GM23338 (cell line): ENCODE measurements around the gene SUPT7L. TPM values are rescaled to one million over a fixed set of nuclear protein-coding genes. Genes with fewer than 3 reads are reported as not detected.

Experiments used
- ATAC-seq: fragments of 200-7000 bp; cut with Tn5 transposase; 3 replicates; pipeline ENCODE4 v1.9.1; 2020
- DNase-seq: peaks from one replicate; pipeline ENCODE4 v3.0.0-alpha.2; 2015; ENCODE audit warnings: low spot score
- H2AFZ ChIP-seq: fragments of 200-600 bp; sonication (generic); 2 replicates; pipeline ENCODE4 v1.8.0; 2016; ENCODE audit warnings: antibody characterized with exemption, mild to moderate bottlenecking, moderate library complexity
- H3F3A ChIP-seq: fragments of 200-600 bp; sonication (generic); replicated peaks from 2 replicates; pipeline ENCODE4 v1.8.0; 2017; ENCODE audit warnings: antibody characterized with exemption, mixed run types, low read depth
- H3K27ac ChIP-seq: fragments of 200-600 bp; sonication (generic); 2 replicates; pipeline ENCODE4 v1.6.1; 2016; ENCODE audit warnings: low read depth
- H3K27me3 ChIP-seq: fragments of 200-600 bp; sonication (generic); 2 replicates; pipeline ENCODE4 v1.8.0; 2016; ENCODE audit warnings: mild to moderate bottlenecking, mixed run types, moderate library complexity; ENCODE audit not compliant: insufficient read depth
- H3K36me3 ChIP-seq: fragments of 200-600 bp; sonication (generic); 2 replicates; pipeline ENCODE4 v1.8.0; 2016; ENCODE audit warnings: mild to moderate bottlenecking; ENCODE audit not compliant: insufficient read depth
- H3K4me1 ChIP-seq: fragments of 200-600 bp; sonication (generic); 2 replicates; pipeline ENCODE4 v1.8.0; 2016; ENCODE audit warnings: mild to moderate bottlenecking, moderate library complexity; ENCODE audit not compliant: insufficient read depth
- H3K4me2 ChIP-seq: fragments of 200-600 bp; sonication (generic); 2 replicates; pipeline ENCODE4 v1.7.1; 2017; ENCODE audit warnings: mixed run types
- H3K4me3 ChIP-seq: fragments of 200-600 bp; sonication (generic); 2 replicates; pipeline ENCODE4 v1.6.1; 2016; ENCODE audit warnings: mixed run types
- H3K79me2 ChIP-seq: fragments of 200-600 bp; sonication (generic); replicated peaks from 2 replicates; pipeline ENCODE4 v1.8.0; 2017; ENCODE audit warnings: mild to moderate bottlenecking; ENCODE audit not compliant: insufficient read depth
- H3K9me2 ChIP-seq: fragments of 200-600 bp; sonication (generic); 2 replicates; pipeline ENCODE4 v1.8.0; 2017; ENCODE audit not compliant: insufficient read depth
- H4K20me1 ChIP-seq: fragments of 200-600 bp; sonication (generic); replicated peaks from 2 replicates; pipeline ENCODE4 v1.8.0; 2017; ENCODE audit warnings: mild to moderate bottlenecking; ENCODE audit not compliant: insufficient read depth
- H3K27ac Mint-ChIP-seq: 2 replicates; pipeline ENCODE4 v1.8.0; 2020; ENCODE audit warnings: inconsistent platforms, mild to moderate bottlenecking, moderate library complexity, mixed read lengths
- H3K27me3 Mint-ChIP-seq: 3 replicates; pipeline ENCODE4 v1.8.0; 2022; ENCODE audit warnings: low read depth, mild to moderate bottlenecking, moderate library complexity, mixed read lengths, inconsistent platforms; ENCODE audit not compliant: insufficient read depth, poor library complexity
- H3K36me3 Mint-ChIP-seq: 3 replicates; pipeline ENCODE4 v1.8.0; 2021; ENCODE audit warnings: low read depth, mild to moderate bottlenecking, inconsistent platforms, moderate library complexity, mixed read lengths
- H3K4me1 Mint-ChIP-seq: 3 replicates; pipeline ENCODE4 v1.8.0; 2020; ENCODE audit warnings: mild to moderate bottlenecking, inconsistent platforms, mixed read lengths
- H3K4me3 Mint-ChIP-seq: 3 replicates; pipeline ENCODE4 v1.8.0; 2021; ENCODE audit warnings: moderate library complexity, mild to moderate bottlenecking, inconsistent platforms, mixed read lengths
- H3K9me3 Mint-ChIP-seq: 3 replicates; pipeline ENCODE4 v1.8.0; 2020; ENCODE audit warnings: moderate library complexity, mild to moderate bottlenecking, inconsistent platforms, mixed read lengths
- JUNB ChIP-seq: IDR thresholded peaks from one replicate; pipeline ENCODE4 v1.6.1; 2016; ENCODE audit warnings: antibody characterized with exemption; ENCODE audit not compliant: unreplicated experiment
- NANOG ChIP-seq: IDR thresholded peaks from 2 replicates; pipeline ENCODE4 v1.6.1; 2016; ENCODE audit warnings: antibody characterized with exemption, borderline replicate concordance
- POLR2AphosphoS5 ChIP-seq: IDR thresholded peaks from 2 replicates; pipeline ENCODE4 v1.6.1; 2016; ENCODE audit warnings: antibody characterized with exemption, low read depth
- REST ChIP-seq: IDR thresholded peaks from one replicate; pipeline ENCODE4 v1.6.1; 2018; ENCODE audit warnings: antibody characterized with exemption; ENCODE audit not compliant: unreplicated experiment
- ZNF114 ChIP-seq: fragments of 250-450 bp; sonication (Bioruptor Pico); IDR thresholded peaks from 2 replicates; pipeline ENCODE4 v1.5.0; 2020; ENCODE audit warnings: mild to moderate bottlenecking, moderate library complexity
- ZNF331 ChIP-seq: fragments of 250-450 bp; sonication (Bioruptor Pico); IDR thresholded peaks from 2 replicates; pipeline ENCODE4 v1.5.0; 2020; ENCODE audit warnings: low read depth, mild to moderate bottlenecking, moderate library complexity
- ZNF462 ChIP-seq: fragments of 250-450 bp; sonication (Bioruptor Pico); IDR thresholded peaks from 2 replicates; pipeline ENCODE4 v1.5.0; 2020; ENCODE audit warnings: mild to moderate bottlenecking, moderate library complexity
- polyA plus RNA-seq: library from polyadenylated mRNA; unstranded; fragments of >200 nt; fragmentation: Nextera tagmentation; extraction: Ambion mirVana; gene quantifications from 2 replicates; pipeline ENCODE4 v1.2.1, GENCODE V29; 2016
- total RNA-seq: library from RNA; depleted of rRNA; stranded (reverse); fragments of >200 nt; shearing (Covaris generic); gene quantifications from 2 replicates; pipeline ENCODE4 v1.2.3, GENCODE V29; 2014

Gene SUPT7L
- total and polyA plus RNA-seq, 2 experiments from 2014 or later, result 13.7 to 16.5 TPM

GRCh38 chr2:27708257-27708654, 44.8 kb upstream of the SUPT7L start (continued):
- TF ChIP-seq REST (no peak), POLR2AphosphoS5 (no peak), NANOG (no peak), ZNF331 (CRISPR knock-in tag) (no peak)

GRCh38 chr2:27707462-27708256, 44.2 kb upstream of the SUPT7L start:
- H3K36me3 ChIP-seq, result no peaks in the 10 kb centered on the region
- no peaks in the 10 kb centered on the region for H3K79me2 ChIP-seq
- no peak overlapping the region for H3K4me3 Mint-ChIP-seq
- no peaks in the 10 kb centered on the region for H3K9me2 ChIP-seq
- no peaks in the 10 kb centered on the region for H4K20me1 ChIP-seq
- no peaks in the 10 kb centered on the region; the same call in 2 of the 3 replicates for H3K36me3 Mint-ChIP-seq
- no peak for TF ChIP-seq ZNF331 (CRISPR knock-in tag)
- TF ChIP-seq ZNF114 (CRISPR knock-in tag), result no peak
- peaks cover 10% of the 10 kb centered on the region for H3K4me1 ChIP-seq
- H3K4me2 ChIP-seq, result no peak overlapping the region
- H3K27ac ChIP-seq, result no peak overlapping the region
- H3K27ac Mint-ChIP-seq, result no peak overlapping the region
- H3K4me3 ChIP-seq, result no peak overlapping the region
- no peak overlapping the region for H2AFZ ChIP-seq
- no peak for DNase-seq
- H3K27me3 Mint-ChIP-seq, result peaks cover 5% of the 10 kb centered on the region
- peaks cover 9% of the 10 kb centered on the region; the same call in 2 of the 3 replicates for H3K4me1 Mint-ChIP-seq
- H3F3A ChIP-seq, result no peaks in the 10 kb centered on the region
- H3K9me3 Mint-ChIP-seq, result no peaks in the 10 kb centered on the region; the same call in 2 of the 3 replicates
- no peak for ATAC-seq
- no peaks in the 10 kb centered on the region for H3K27me3 ChIP-seq

- Histone ChIP-seq H3K79me2 (no peaks in the 10 kb centered on the region), H3K36me3 (no peaks in the 10 kb centered on the region), H2AFZ (peak overlapping the region; percentile 52; the same call in 1 of the 2 replicates), H4K20me1 (no peaks in the 10 kb centered on the region), H3K27ac (no peak overlapping the region), H3K9me2 (no peaks in the 10 kb centered on the region), H3K27me3 (no peaks in the 10 kb centered on the region), H3K4me3 (no peak overlapping the region), H3F3A (no peaks in the 10 kb centered on the region), H3K4me1 (peaks cover 10% of the 10 kb centered on the region), H3K4me2 (no peak overlapping the region)
- Mint-ChIP-seq H3K27ac (peak overlapping the region; percentile 84; the same call in 1 of the 2 replicates), H3K36me3 (no peaks in the 10 kb centered on the region), H3K4me1 (peaks cover 9% of the 10 kb centered on the region; the same call in 2 of the 3 replicates), H3K4me3 (no peak overlapping the region), H3K9me3 (no peaks in the 10 kb centered on the region), H3K27me3 (peaks cover 5% of the 10 kb centered on the region)
- DNase-seq (no peak), ATAC-seq (no peak)
- TF ChIP-seq ZNF462 (no peak), JUNB (no peak), ZNF331 (CRISPR knock-in tag) (no peak)
Measured at GRCh38 chr2:27705851-27706622, 42.6 kb upstream of the SUPT7L start.
